GM19467 (cell line): ENCODE results near the gene THAP8.
"Not testable (repeated sequence)": the region's sequence is repeated elsewhere in the genome, so short reads cannot be mapped to it uniquely, and the experiment has no call there.

Source experiments
- ATAC-seq: cut with Tn5 transposase; IDR thresholded peaks from one replicate; pipeline ENCODE4 v1.9.1; 2021; ENCODE audit warnings: mild to moderate bottlenecking, moderate library complexity; ENCODE audit not compliant: unreplicated experiment

THAP8 gene

DNA sequence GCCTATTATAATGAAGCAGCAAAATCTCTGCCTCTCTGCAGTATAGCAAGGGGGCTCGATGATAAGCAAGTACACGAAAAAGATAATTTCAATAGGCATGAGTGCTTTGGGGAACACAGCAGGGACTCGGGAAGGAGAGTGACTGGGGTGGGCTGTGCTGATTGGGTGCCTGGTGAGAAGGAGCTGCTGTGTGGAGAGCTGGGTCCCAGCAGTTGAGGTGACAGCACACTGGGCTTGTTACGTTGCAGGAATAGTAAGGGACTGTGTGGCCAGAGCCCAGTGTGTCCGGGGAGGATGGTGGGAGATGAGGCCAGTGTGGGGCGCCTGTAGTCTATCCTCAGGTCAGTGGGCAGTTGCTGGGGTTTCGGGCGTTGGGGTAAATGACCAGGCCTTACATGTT is 18.0 kb upstream of the THAP8 start:
- no peak for ATAC-seq

DNA sequence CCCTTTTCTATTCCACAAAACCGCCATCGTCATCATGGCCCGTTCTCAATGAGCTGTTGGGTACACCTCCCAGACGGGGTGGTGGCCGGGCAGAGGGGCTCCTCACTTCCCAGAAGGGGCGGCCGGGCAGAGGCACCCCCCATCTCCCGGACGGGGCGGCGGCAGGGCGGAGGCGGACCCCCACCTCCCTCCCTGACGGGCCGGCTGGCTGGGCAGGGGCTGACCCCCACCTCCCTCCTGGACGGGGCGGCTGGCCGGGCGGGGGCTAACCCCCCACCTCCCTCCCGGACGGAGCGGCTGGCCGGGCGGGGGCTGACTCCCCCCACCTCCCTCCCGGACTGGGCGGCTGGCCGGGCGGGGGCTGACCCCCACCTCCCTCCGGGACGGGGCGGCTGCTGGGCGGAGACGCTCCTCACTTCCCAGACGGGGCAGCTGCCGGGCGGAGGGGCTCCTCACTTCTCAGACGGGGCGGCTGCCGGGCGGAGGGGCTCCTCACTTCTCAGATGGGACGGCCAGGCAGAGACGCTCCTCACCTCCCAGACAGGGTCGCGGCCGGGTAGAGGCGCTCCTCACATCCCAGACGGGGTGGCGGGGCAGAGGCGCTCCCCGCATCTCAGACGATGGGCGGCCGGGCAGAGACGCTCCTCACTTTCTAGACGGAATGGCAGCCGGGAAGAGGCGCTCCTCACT is 14.9 kb upstream of the THAP8 start:
- not testable (repeated sequence) for ATAC-seq

- ATAC-seq, result no peak
Observed at GRCh38 chr19:36067681-36068080, 13.6 kb upstream of the THAP8 start.

GRCh38 chr19:36064826-36065225 is 10.7 kb upstream of the THAP8 start:
- no peak for ATAC-seq

- no peak for ATAC-seq
Observed at GRCh38 chr19:36061367-36061766, 7.3 kb upstream of the THAP8 start.

DNA sequence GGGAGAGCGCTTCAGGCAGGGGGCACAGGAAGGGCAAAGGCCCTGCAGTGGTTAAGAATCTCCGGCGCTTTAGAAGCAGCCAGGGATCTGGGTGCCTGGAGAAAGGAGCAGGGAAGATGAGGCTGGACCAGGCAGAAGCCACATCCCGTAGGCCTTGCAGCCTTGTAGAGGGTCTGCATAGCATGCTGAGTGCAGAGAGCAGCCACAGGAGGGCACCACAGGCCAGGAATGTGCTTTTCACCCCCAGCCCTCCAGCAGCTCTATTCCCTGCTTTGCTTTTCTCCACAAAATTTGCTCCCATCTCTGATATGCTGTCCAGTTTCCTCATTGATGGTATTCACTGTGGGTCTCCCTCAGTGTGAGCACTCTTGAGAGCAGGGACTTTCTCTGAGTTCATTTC is 6.3 kb upstream of the THAP8 start:
- no peak for ATAC-seq

GRCh38 chr19:36059180-36059910 is 5.3 kb upstream of the THAP8 start:
- ATAC-seq, result no peak

DNA sequence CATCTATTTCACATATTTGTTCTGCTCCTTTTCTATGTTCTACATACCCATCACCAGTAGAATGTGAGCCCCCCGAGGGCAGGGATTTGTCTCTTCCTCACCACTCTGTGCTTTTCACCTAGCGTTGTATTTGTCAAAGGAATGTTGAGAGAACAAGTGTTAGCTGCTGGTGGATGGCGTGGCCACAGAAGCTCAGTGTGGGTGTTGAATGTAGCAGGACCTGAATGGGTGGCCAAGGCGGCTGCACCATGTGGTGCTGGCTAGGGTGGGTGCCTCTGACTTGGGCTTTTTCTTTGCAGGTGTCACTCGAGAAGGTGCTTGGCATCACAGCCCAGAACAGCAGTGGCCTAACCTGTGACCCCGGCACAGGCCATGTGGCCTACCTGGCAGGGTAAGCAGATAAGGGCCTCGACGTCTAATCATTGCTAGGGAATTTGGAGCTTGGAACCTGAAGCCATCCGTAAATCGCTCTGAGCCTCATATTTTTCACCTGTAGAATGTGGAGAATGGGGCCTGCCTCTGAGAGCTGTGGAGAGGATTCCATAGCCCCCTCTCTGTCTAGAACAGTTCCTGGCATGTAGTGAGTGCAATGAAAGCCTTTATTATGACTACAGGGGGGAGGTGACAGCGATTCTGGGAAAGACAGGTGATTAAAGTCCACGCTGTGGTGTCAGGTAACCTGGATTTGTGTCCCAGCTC is 4.5 kb upstream of the THAP8 start:
- no peak for ATAC-seq

DNA sequence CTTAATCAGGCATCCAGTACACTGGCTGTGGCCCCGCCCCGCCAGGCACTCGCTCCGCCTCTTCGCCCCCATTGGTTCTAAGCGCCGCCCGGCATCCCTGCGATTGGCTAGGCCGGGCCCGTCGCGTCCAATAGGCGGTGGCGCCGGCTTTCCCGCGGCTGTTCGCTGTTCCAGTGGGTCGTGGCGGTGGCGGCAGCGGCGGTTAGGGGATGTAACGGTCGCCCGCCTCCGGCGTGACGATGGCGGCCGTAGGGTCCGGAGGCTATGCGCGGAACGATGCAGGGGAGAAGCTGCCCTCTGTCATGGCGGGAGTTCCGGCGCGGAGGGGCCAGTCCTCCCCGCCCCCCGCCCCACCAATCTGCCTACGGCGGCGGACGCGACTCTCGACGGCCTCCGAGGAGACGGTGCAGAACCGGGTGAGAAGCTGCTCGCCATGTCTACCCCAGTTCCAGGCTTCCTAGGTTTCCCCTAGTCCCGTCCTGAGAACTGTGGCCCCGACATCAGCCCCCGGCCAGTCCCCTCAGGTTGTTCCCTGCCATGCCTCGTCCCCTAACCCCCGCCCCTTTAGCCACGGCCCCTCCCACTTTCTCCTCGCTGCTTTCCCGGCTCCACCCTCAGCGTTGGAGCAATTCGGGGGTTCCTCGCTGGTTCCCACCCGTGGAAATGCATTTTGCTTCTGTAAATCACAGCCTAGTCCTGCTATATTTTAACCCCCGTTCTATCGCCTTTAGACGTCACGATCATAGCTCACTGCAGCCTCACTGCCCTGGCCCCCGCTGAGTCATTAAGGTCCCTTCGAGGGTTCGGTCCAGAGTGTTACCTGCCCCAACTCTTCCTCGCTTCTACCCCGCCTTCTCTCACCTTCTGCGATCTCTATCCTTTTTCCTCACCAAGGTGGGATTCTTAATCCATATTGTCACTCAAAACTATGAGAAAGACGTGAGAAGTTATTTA is 925 bp upstream of the THAP8 start, which contains the start of gene WDR62:
Gene WDR62, plus strand, starts transcription at position 165 of the 954 bp plus-strand sequence. Its CDS starts 75 bp downstream, at position 240.
- peak; percentile 68 for ATAC-seq

- ATAC-seq, result no peak
Observed at GRCh38 chr19:36051637-36052036, 2.4 kb downstream of the THAP8 start.

- no peak for ATAC-seq
Observed at GRCh38 chr19:36051236-36051635, 2.8 kb downstream of the THAP8 start.

GRCh38 chr19:36049080-36049698 is 4.9 kb downstream of the THAP8 start:
- ATAC-seq, result no peak

GRCh38 chr19:36047835-36048234 is 6.2 kb downstream of the THAP8 start:
- no peak for ATAC-seq

- no peak for ATAC-seq
Observed at GRCh38 chr19:36046443-36047050, 7.5 kb downstream of the THAP8 start.

DNA sequence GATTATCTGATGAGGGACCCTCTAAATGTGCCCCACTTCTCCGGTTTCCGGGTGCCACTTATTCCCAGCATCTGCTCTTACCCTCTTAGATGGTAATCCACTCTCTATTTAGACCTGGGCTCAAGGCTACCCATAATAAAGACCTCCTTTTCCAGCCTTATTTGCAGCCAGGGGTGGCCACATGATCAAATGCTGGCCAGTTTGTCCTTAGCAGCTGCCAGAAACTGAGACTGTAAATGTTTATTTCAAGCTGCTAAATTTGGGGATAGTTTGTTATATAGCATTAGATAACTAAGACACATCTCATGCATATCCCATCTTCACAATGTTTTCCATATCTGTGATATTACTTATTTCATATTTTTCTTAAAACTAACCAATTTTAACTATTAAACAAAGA is 10.1 kb downstream of the THAP8 start:
- no peak for ATAC-seq

DNA sequence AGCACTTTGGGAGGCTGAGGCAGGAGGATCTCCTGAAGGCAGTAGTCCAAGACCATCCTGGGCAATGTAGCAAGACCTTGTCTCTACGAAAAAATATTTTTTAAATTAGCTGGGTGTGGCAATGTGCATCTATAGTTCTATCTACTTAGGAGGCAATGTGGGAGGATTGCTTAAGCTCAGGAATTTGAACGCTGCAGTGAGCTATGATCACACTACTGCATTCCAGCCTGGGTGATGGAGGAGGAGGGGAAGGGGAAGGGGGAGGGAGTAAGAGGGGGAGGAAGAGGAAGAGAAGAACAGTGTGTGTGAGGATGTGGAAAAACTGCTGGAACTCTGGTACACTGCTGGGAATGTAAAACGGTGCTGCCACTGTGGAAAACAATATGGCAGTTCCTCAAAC is 12.3 kb downstream of the THAP8 start:
- no peak for ATAC-seq

GRCh38 chr19:36041092-36041491 is 13.0 kb downstream of the THAP8 start:
- not testable (repeated sequence) for ATAC-seq

DNA sequence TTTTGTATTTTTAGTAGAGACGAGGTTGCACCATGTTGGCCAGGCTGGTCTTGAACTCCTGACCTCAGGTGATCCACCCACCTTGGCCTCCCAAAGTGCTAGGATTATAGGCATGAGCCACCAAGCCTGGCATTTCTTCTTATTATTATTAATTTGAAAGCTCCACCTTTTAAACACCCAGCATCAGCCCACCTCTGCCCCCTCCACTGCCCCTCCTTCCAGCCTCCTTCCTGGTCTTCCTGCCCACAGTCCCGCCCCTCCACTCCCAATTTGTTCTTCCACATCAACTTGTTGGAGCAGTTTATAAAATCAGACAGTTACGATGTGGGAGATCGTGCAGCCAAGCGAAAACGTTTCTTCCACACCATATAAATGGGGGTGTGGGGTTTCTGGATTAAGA is 13.6 kb downstream of the THAP8 start:
- no peak for ATAC-seq

- no peak for ATAC-seq
Observed at GRCh38 chr19:36032251-36033104, 21.6 kb downstream of the THAP8 start, which contains the start of gene CLIP3. Gene CLIP3, minus strand, starts transcription at chr19:36032873. Its CDS starts 516 bp downstream, at chr19:36032357.
